DOHH2 (cell line): ENCODE measurements around the gene HCFC1R1.

Experiments
- H3F3A ChIP-seq: fragments of 200-600 bp; sonication (generic), shearing (Covaris generic); 2 replicates; pipeline ENCODE4 v1.6.0; 2016; ENCODE audit warnings: antibody characterized with exemption, mild to moderate bottlenecking; ENCODE audit not compliant: control insufficient read depth, insufficient read depth
- H3K27ac ChIP-seq: fragments of 200-600 bp; sonication (generic); 2 replicates; pipeline ENCODE4 v1.5.1; 2014; ENCODE audit warnings: low read depth, mild to moderate bottlenecking, low read length, moderate library complexity
- H3K27me3 ChIP-seq: fragments of 200-600 bp; sonication (generic); 2 replicates; pipeline ENCODE4 v1.6.1; 2014; ENCODE audit warnings: mild to moderate bottlenecking, low read length, mixed read lengths; ENCODE audit not compliant: control insufficient read depth
- H3K36me3 ChIP-seq: fragments of 200-600 bp; sonication (generic); 2 replicates; pipeline ENCODE4 v1.6.1; 2014; ENCODE audit warnings: mild to moderate bottlenecking, low read length, moderate library complexity, mixed read lengths; ENCODE audit not compliant: control insufficient read depth
- H3K4me1 ChIP-seq: fragments of 200-600 bp; sonication (generic); 2 replicates; pipeline ENCODE4 v1.6.1; 2014; ENCODE audit warnings: mild to moderate bottlenecking, low read length, mixed read lengths; ENCODE audit not compliant: control insufficient read depth
- H3K4me2 ChIP-seq: fragments of 200-600 bp; sonication (generic); 2 replicates; pipeline ENCODE4 v1.6.0; 2014; ENCODE audit warnings: mild to moderate bottlenecking, low read length, moderate library complexity
- H3K4me3 ChIP-seq: fragments of 200-600 bp; sonication (generic); 2 replicates; pipeline ENCODE4 v1.5.1; 2014; ENCODE audit warnings: mild to moderate bottlenecking, low read length, mixed read lengths
- H3K79me2 ChIP-seq: fragments of 200-600 bp; sonication (generic); 2 replicates; pipeline ENCODE4 v1.6.1; 2014; ENCODE audit warnings: mild to moderate bottlenecking, low read length, mixed read lengths; ENCODE audit not compliant: control insufficient read depth
- H3K9me2 ChIP-seq: fragments of 200-600 bp; sonication (generic); replicated peaks from 2 replicates; pipeline ENCODE4 v1.6.1; 2014; ENCODE audit warnings: mild to moderate bottlenecking, low read length, mixed read lengths; ENCODE audit not compliant: control insufficient read depth
- H3K9me3 ChIP-seq: fragments of 200-600 bp; sonication (generic); 2 replicates; pipeline ENCODE4 v1.6.1; 2014; ENCODE audit warnings: antibody characterized with exemption, low read length, mixed read lengths; ENCODE audit not compliant: control insufficient read depth, insufficient read depth
- H4K20me1 ChIP-seq: fragments of 200-600 bp; sonication (generic); 2 replicates; pipeline ENCODE4 v1.6.0; 2014; ENCODE audit warnings: low read depth, mild to moderate bottlenecking, antibody characterized with exemption, low read length, moderate library complexity; ENCODE audit not compliant: control insufficient read depth, insufficient read depth
- CTCF ChIP-seq: fragments of 200-600 bp; sonication (generic); IDR thresholded peaks from one replicate; pipeline ENCODE4 v1.5.1; 2014; ENCODE audit warnings: antibody characterized with exemption, mild to moderate bottlenecking, low read depth, low read length; ENCODE audit not compliant: poor library complexity, severe bottlenecking
- EZH2phosphoT487 ChIP-seq: fragments of 200-600 bp; sonication (generic); IDR thresholded peaks from 2 replicates; pipeline ENCODE4 v1.6.1; 2017; ENCODE audit warnings: borderline replicate concordance, mild to moderate bottlenecking, antibody characterized with exemption, low read length, moderate library complexity, mixed read lengths

Gene HCFC1R1

GRCh38 chr16:3049921-3050481 is 26.3 kb upstream of the HCFC1R1 start:
- Histone ChIP-seq H3K27me3 (peaks cover 22% of the 10 kb centered on the region), H3K27ac (peak overlapping the region; percentile 7), H3K4me3 (peak overlapping the region; percentile 23), H3K4me1 (peaks cover 42% of the 10 kb centered on the region), H3K79me2 (no peaks in the 10 kb centered on the region), H4K20me1 (no peaks in the 10 kb centered on the region), H3F3A (0 out of 2 replicates have a peak, but pooled peaks cover 6% of the 10 kb centered on the region), H3K36me3 (no peaks in the 10 kb centered on the region), H3K9me2 (no peaks in the 10 kb centered on the region), H3K9me3 (no peaks in the 10 kb centered on the region), H3K4me2 (peak overlapping the region; percentile 59)
- TF ChIP-seq CTCF: no peak
- TF ChIP-seq EZH2phosphoT487: no peak

GRCh38 chr16:3047387-3047720 is 23.6 kb upstream of the HCFC1R1 start:
- no peak for TF ChIP-seq EZH2phosphoT487
- no peak for TF ChIP-seq CTCF
- peaks cover 22% of the 10 kb centered on the region for H3K27me3 ChIP-seq
- no peaks in the 10 kb centered on the region for H4K20me1 ChIP-seq
- no peaks in the 10 kb centered on the region for H3K9me2 ChIP-seq
- peaks cover 41% of the 10 kb centered on the region for H3K4me1 ChIP-seq
- H3K36me3 ChIP-seq: no peaks in the 10 kb centered on the region
- no peak overlapping the region for H3K27ac ChIP-seq
- H3F3A ChIP-seq: peaks cover 12% of the 10 kb centered on the region; the same call in 1 of the 2 replicates
- H3K79me2 ChIP-seq: no peaks in the 10 kb centered on the region
- H3K9me3 ChIP-seq: no peaks in the 10 kb centered on the region
- no peak overlapping the region for H3K4me3 ChIP-seq
- H3K4me2 ChIP-seq: no peak overlapping the region

- peak overlapping the region; percentile 90 for H3K4me3 ChIP-seq
- H3K27me3 ChIP-seq: peaks cover 22% of the 10 kb centered on the region
- H3F3A ChIP-seq: peaks cover 12% of the 10 kb centered on the region; the same call in 1 of the 2 replicates
- H3K27ac ChIP-seq: no peak overlapping the region
- peaks cover 41% of the 10 kb centered on the region for H3K4me1 ChIP-seq
- no peaks in the 10 kb centered on the region for H3K9me3 ChIP-seq
- no peaks in the 10 kb centered on the region for H4K20me1 ChIP-seq
- no peaks in the 10 kb centered on the region for H3K9me2 ChIP-seq
- peak overlapping the region; percentile 100 for H3K4me2 ChIP-seq
- H3K79me2 ChIP-seq: no peaks in the 10 kb centered on the region
- no peaks in the 10 kb centered on the region for H3K36me3 ChIP-seq
- TF ChIP-seq EZH2phosphoT487: peak; percentile 80; the same call in 1 of the 2 replicates
- no peak for TF ChIP-seq CTCF
Measured at GRCh38 chr16:3046641-3047386, 23.1 kb upstream of the HCFC1R1 start.
